NCI-H187 treated with DMSO at 0.1 percent for 48 hours (cell line): ENCODE measurements around the gene EEPD1.
A peak's percentile ranks its signal among the peaks of the same experiment; 100 is the strongest.

Experiments
- DNase-seq: peaks from one replicate; lab custom pipeline; 2025; lab: John Stamatoyannopoulos, UW

EEPD1 gene

GRCh38 chr7:36299223-36299774 lies 146.2 kb downstream of the EEPD1 start:
- no peak for DNase-seq

- DNase-seq = no peak
Measured at GRCh38 chr7:36299823-36300341, 146.8 kb downstream of the EEPD1 start.

- no peak for DNase-seq
Measured at GRCh38 chr7:36300696-36301350, 147.8 kb downstream of the EEPD1 start.

DNA sequence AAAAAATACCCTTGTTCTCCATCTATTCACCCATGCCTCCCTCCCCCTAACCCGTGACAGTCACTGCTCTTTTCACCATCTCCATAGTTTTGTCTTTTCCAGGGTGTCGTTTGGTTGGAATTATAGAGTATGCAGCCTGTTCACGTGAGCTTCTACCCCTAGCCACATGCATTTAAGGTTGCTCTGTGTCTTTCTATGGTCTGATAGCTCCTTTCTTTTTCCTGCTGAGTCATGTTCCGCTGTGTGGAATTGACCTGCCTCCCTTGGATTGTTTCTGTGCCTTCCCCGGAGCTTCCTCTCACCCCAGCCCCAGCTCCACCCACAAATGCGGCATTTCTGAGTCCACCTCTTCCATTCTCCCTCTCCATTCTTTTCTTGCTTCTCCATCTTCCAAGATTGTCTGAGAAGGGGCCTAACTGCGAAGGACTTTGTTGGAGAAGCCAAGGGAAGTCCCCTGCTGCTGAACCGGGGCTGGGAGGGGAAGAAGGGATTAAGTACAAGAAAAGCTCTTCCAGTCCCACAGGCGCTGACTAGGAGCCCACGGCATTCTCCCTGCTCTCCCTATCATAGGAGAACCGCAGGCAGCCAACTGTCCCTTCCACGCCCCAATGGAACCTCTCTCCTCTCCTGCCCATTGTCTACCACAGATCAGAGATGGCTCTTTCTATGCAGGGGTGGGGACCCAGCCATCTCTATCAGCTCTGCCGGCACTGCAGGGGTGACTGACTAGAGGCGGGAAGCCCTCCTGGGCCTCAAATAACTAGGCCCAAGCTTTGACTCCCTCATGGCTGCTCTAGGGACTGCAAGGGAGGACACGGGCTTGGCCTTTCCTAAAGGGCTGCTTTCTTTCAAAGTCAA lies 149.1 kb downstream of the EEPD1 start:
- no peak for DNase-seq

DNA sequence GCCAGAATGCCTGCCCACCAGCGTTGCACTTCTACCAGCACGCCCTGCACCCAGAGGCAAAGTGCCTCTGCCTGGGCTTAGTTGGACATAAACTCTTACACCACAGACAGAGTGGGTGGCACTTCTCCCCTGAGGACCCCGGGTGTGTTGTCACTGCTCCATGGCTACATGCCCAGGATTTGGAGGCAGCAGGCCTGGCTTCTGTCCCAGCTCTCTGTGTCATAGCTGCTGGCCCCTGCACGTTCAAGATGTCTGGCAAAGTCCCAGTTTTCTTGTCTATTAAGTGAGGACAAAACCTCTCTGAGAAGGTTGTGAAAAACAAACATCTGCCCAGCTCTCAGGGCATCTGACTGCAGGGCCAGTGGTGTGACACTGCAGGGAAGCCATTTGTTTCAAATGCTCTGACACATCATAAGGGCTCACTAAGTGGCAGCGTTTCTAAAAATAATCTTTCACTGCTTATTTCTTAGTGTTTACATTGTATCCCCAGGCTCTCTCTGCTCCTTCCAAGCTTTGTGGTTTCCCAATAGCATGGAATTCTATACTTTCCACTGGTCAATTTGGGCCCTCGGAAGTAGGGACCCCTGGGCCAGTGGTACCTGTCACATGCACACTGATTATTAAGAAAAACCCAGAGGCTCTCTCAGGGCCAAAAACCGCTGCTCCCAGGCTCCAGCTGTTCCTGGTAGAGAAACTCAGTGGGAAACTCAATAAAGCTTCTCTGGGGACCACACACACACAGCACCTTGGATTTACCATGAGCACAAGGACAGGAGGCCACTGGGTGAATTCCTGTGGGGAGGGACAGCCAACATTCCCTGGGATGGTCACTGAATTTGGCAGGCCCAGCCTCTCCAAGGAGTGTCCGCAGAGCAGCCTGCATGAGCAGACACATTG lies 150.4 kb downstream of the EEPD1 start:
- DNase-seq = peak; percentile 54

- no peak for DNase-seq
Measured at GRCh38 chr7:36304099-36304425, 151.0 kb downstream of the EEPD1 start.

DNA sequence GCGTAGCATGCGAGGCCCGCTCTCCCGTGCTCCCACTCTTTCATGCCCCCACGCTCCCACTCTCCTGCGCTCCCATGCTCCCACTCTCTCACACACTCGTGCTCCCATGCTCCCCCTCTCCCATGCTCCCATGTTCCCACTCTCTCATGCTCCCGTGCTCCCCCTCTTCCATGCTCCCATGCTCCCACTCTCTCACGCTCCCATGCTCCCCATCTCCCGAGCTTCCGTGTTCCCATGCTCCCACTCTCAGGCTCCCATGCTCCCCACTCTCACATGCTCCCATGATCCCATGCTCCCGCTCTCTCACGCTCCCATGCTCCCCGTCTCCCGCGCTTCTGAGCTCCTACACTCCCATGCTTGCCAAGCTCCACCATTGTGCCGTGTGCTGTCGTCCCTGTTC lies 152.2 kb downstream of the EEPD1 start:
- no peak for DNase-seq

GRCh38 chr7:36305648-36306047 lies 152.6 kb downstream of the EEPD1 start:
- DNase-seq = no peak

GRCh38 chr7:36306222-36306621 lies 153.2 kb downstream of the EEPD1 start:
- DNase-seq = no peak

DNA sequence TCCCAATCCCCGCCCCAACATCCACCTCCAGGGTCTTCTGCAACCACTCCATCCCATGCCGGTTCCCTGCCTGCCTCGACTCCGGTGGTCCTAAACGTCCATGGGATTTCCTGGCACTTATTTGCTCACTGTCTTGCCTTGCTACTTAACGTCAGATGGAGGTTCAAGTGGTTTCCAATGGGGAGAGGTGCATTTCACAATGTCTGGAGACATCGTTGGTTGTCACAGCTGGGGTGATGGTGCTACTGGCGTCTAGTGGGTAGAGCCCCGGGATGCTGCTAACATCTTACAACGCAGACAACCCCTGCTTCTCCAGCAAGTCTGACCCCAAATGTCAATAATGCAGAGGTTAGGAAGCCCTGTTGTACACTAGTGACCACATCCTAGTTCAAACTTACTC lies 153.7 kb downstream of the EEPD1 start:
- no peak for DNase-seq

DNA sequence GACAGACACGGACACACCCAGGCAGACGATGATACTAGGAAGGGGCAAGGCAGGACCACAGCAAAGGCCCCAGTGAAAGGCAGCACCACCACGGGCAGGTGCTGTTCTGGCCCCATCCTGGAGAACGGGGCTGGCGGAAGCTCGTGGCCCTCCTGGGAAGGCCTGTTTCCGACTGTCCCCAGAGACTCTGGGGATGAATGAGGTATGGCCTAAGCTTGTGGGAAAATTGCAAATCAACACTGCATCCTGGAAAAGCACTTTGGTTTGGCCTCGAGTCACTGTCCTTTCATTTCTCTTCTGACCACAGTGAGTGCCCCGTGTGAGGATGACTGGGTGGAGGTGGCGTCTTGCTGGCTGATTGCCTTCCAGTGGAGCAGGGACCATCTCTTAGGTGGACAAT lies 155.0 kb downstream of the EEPD1 start:
- no peak for DNase-seq

DNA sequence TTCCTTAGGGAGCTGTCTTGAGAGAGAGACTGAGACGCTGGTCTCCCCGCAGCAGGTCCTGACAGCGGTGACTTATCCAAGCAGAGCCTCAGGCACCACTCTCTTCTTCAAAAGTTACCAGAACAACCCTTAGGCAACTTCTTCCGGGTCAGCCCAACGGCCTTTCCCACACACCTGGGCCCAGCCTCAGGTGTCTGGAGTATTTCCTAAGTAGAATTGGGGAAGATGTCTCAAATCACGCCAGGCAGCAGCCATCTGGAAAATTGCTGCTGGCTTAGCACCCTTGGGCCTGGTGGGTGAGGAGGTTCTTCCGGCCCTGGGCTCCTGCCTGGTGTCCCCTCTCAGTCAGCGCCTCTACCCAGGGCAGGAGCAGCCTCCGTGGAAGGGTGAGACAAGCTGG lies 156.2 kb downstream of the EEPD1 start:
- no peak for DNase-seq

- no peak for DNase-seq
Measured at GRCh38 chr7:36309716-36310115, 156.7 kb downstream of the EEPD1 start.

- DNase-seq = no peak
Measured at GRCh38 chr7:36310897-36311296, 157.8 kb downstream of the EEPD1 start.

DNA sequence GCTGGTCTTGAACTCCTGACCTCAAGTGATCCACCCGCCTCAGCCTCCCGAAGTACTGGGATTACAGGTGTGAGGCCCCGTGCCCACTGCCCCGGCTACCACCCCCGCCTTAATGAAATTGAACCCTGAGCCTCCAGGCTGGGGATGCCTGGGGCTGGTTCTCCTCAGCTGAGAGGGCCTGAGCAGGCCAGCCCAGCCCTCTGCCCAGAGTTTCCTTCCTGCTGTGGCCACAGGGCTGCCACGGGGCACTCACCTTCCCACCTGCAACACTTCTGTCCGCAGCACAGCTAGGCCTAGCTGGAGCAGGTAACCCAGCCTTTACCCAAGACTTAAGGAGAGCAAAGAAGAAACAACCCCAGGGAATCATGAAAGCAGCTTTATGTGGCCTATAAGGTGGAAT lies 158.5 kb downstream of the EEPD1 start:
- DNase-seq = no peak

DNA sequence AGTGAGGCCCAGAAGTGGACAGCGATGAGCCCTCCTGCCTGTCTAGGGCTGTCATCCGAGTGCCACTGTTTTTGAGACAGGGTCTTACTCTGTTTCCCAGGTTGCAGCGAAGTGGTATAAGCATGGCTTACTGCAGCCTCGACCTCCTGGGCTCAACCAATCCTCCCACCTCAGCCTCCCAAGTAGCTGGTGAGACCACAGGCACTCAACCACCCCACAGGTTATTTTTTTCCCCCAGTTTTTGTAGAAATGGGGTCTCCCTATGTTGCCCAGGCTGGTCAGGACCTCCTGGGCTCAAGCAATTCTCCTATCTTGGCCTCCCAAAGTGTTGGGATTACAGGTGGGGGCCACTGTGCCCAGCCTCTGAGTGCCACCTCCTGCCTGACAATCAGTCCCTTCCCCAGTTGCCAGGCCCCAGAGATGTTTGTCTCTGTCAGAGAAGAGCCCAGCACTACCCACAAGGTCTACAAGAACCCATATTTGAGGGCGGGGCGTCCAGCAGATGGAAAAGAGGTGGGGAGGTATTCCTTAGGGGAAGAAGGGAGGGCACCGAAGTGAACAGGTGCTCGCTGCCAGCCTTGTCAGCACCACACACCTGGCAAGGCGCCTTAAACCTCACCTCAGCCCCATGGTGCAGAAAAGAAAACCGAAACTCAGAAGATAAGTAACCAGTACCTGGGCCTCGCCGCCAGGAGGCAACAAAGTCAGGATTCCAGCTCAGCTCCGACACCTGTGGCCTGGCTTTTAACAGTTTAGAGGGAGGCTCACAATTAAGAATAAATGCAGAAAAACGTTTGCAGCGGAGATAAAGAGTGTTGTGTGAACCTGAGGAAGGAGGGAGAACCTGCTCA lies 159.2 kb downstream of the EEPD1 start:
- no peak for DNase-seq

- DNase-seq = no peak
Measured at GRCh38 chr7:36312915-36313334, 159.9 kb downstream of the EEPD1 start.

GRCh38 chr7:36313607-36314006 lies 160.6 kb downstream of the EEPD1 start:
- DNase-seq = no peak

GRCh38 chr7:36314491-36314890 lies 161.4 kb downstream of the EEPD1 start:
- no peak for DNase-seq

DNA sequence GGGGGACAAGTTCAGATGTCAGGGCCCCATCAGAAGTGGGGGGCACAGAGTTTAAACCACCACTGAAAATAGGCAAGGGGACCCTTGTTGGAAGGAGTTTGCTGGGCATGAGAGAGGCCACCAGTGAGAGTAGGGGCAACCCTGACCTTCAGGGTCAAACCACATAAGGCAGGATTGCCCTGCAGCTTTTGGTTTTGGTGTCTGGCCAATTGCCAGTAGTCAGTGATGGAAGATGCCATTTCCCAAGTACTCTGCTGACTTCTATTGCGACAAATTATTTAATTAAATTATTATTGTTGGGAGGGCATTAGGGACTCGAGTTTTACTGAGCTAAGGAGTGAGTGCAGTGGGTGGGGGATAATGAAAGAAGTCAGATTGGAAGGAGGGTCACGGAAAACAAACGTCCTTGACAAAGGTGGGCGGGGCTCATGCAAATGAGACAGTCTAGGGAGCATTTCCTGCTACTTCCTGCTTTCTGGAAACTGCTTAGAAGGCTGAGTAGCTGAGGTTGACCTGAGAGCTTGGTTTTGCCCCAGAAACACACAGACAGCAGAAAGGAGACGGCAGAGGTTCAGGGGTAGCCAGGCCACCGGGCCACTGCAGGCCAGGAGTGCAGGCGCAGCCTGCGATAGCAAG lies 162.4 kb downstream of the EEPD1 start:
- DNase-seq = no peak

DNA sequence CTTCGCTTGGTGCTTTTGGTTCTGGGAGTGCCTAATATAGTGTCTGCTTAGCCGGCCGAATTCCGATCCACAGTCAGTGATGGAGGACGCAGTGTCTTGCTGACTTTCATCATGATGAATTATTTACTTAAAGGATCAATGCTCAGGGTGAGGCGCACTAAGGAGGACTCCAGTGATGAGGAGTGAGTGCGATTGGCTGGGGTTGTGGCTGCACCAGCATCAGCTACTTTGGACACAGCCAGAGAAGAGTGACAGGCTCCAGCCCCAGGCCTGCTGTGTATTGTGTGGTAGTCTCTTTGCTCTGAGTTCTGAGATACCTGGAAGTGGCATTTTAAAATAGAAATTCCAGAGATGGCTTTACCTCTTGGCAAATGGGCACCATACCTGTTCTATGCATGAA lies 163.3 kb downstream of the EEPD1 start:
- DNase-seq = no peak
